Mucosa of descending colon (tissue), 3 donors: ENCODE results near the gene RNF212. TPM values are rescaled to one million over a fixed set of nuclear protein-coding genes. Genes with fewer than 3 reads are reported as not detected.

ENCODE experiments used
- ATAC-seq: fragments of 200-7000 bp; cut with Tn5 transposase; one replicate; pipeline ENCODE4 v1.9.1; 2020; ENCODE audit warnings: mild to moderate bottlenecking, moderate library complexity
- DNase-seq, 3 donors: peaks; one replicate each; pipeline ENCODE4 v3.0.0-alpha.2; 2020
- H3K36me3 ChIP-seq: fragments of 200-600 bp; one replicate; pipeline ENCODE4 v1.8.0; 2021; ENCODE audit warnings: low read depth, mild to moderate bottlenecking
- H3K4me1 ChIP-seq: fragments of 200-600 bp; one replicate; pipeline ENCODE4 v1.8.0; 2021; ENCODE audit warnings: low read depth, mild to moderate bottlenecking
- H3K4me3 ChIP-seq: fragments of 200-600 bp; one replicate; pipeline ENCODE4 v1.8.0; 2021; ENCODE audit warnings: mild to moderate bottlenecking
- H3K9me3 ChIP-seq: fragments of 200-600 bp; one replicate; pipeline ENCODE4 v1.8.0; 2021; ENCODE audit warnings: mild to moderate bottlenecking
- intact Hi-C, 2 donors: fragments of 100-400 bp; cut with DNase I in 1 of 2; cut with micrococcal nuclease in 1 of 2; formaldehyde crosslinking; loops; one replicate each; pipeline versions ENCODE4 v1.11.0 to v1.11.1; 2022; cut with DNase I, micrococcal nuclease
- total RNA-seq, 3 donors: library from RNA; stranded (reverse); fragmentation: NEBNext Ultra II Directional in 2 of 3; extraction: Animal tissue kit (Norgen Biotek cat#: 25700) in 2 of 3; gene quantifications; one replicate each; pipeline versions ENCODE4 v1.2.1 to v1.2.4, GENCODE V29; 2021 to 2023
- TF ChIP-seq, protein P1 (sequence below): fragments of 200-600 bp; IDR thresholded peaks from one replicate; pipeline ENCODE4 v1.8.0; 2022; ENCODE audit warnings: antibody characterized with exemption, mild to moderate bottlenecking
- donor health status: DM: no; HTN: no; CAD: no; lungs with moderate emphysema.
- donor health status: DM: no; HTN: no; CAD: no.
- donor health status: DM: no; HTN: yes; CAD: no.

RNF212 gene
- total RNA-seq, 3 donors from 2014 or later, result 2.3 to 4.9 (median 3.9) TPM

GRCh38 chr4:1041147-1041935 is 72.0 kb downstream of the RNF212 start:
- H3K9me3 ChIP-seq, result no peaks in the 10 kb centered on the region
- H3K36me3 ChIP-seq, result no peaks in the 10 kb centered on the region
- peak in 1 of 3 donors; percentile 55 for DNase-seq
- intact Hi-C loops, result no loop called here
- TF ChIP-seq, protein P1, sequence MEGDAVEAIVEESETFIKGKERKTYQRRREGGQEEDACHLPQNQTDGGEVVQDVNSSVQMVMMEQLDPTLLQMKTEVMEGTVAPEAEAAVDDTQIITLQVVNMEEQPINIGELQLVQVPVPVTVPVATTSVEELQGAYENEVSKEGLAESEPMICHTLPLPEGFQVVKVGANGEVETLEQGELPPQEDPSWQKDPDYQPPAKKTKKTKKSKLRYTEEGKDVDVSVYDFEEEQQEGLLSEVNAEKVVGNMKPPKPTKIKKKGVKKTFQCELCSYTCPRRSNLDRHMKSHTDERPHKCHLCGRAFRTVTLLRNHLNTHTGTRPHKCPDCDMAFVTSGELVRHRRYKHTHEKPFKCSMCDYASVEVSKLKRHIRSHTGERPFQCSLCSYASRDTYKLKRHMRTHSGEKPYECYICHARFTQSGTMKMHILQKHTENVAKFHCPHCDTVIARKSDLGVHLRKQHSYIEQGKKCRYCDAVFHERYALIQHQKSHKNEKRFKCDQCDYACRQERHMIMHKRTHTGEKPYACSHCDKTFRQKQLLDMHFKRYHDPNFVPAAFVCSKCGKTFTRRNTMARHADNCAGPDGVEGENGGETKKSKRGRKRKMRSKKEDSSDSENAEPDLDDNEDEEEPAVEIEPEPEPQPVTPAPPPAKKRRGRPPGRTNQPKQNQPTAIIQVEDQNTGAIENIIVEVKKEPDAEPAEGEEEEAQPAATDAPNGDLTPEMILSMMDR, result no peak
- no peak for ATAC-seq
- no peak overlapping the region for H3K4me3 ChIP-seq
- H3K4me1 ChIP-seq, result peaks cover 19% of the 10 kb centered on the region

GRCh38 chr4:1040344-1041146 is 72.8 kb downstream of the RNF212 start:
- intact Hi-C loops, result no loop called here
- H3K9me3 ChIP-seq, result no peaks in the 10 kb centered on the region
- no peaks in the 10 kb centered on the region for H3K36me3 ChIP-seq
- H3K4me3 ChIP-seq, result no peak overlapping the region
- ATAC-seq (no peak), DNase-seq (peak in 1 of 3 donors; percentile 46)
- TF ChIP-seq, protein P1, result no peak
- H3K4me1 ChIP-seq, result peaks cover 19% of the 10 kb centered on the region

GRCh38 chr4:1039493-1040343 is 73.6 kb downstream of the RNF212 start:
- H3K4me3 ChIP-seq, result no peak overlapping the region
- intact Hi-C loops, result no loop called here
- no peaks in the 10 kb centered on the region for H3K36me3 ChIP-seq
- no peaks in the 10 kb centered on the region for H3K9me3 ChIP-seq
- TF ChIP-seq, protein P1, result no peak
- H3K4me1 ChIP-seq, result peaks cover 19% of the 10 kb centered on the region
- ATAC-seq (peak; percentile 51), DNase-seq (peak in 1 of 3 donors; percentile 58)

- TF ChIP-seq, protein P1, result no peak
- no peaks in the 10 kb centered on the region for H3K36me3 ChIP-seq
- ATAC-seq (no peak), DNase-seq (no peak)
- H3K4me3 ChIP-seq, result no peak overlapping the region
- no peaks in the 10 kb centered on the region for H3K9me3 ChIP-seq
- peaks cover 19% of the 10 kb centered on the region for H3K4me1 ChIP-seq
- intact Hi-C loops, result no loop called here
Observed at GRCh38 chr4:1038948-1039492, 74.3 kb downstream of the RNF212 start.
